Gastroesophageal sphincter (tissue), 2 donors: ENCODE measurements around the gene AKR1A1.
"Not testable (repeated sequence)": the region's sequence is repeated elsewhere in the genome, so short reads cannot be mapped to it uniquely, and the experiment has no call there.

Source experiments
- POLR2A ChIP-seq, 2 donors: fragments of 450-650 bp; IDR thresholded peaks; one replicate each; pipeline ENCODE4 v1.6.1; 2017; ENCODE audit warnings: antibody characterized with exemption in 2 of 2, mild to moderate bottlenecking in 2 of 2, moderate library complexity in 1 of 2
- POLR2AphosphoS5 ChIP-seq: sonication (generic); formaldehyde crosslinking; IDR thresholded peaks from one replicate; pipeline ENCODE4 v1.6.1; 2017; ENCODE audit warnings: antibody characterized with exemption

DNA sequence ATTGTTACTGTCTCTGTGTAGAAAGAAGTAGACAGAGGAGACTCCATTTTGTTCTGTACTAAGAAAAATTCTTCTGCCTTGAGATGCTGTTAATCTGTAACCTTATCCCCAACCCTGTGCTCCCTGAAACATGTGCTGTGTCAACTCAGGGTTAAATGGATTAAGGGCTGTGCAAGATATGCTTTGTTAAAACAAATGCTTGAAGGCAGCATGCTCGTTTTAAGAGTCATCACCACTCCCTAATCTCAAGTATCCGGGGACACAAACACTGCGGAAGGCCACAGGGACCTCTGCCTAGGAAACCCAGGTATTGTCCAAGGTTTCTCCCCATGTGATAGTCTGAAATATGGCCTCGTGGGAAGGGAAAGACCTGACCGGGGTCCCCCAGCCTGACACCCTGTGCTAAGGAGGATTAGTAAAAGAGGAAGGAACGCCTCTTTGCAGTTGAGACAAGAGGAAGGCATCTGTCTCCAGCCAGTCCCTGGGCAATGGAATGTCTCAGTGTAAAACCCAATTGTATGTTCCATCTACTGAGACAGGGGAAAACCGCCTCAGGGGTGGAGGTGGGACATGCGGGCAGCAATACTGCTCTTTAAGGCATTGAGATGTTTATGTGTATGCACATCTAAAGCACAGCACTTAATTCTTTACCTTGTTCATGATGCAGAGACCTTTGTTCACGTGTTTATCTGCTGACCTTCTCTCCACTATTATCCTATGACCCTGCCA lies 36.9 kb upstream of the AKR1A1 start:
- TF ChIP-seq POLR2A (IDR thresholded peaks at IDR 0.05); POLR2AphosphoS5: not testable (repeated sequence)
